Activated CD4-positive, alpha-beta T cell treated with anti-CD3 and anti-CD28 coated beads, Interleukin-2, amount 50 U/mL, for 4 hours (primary cell): ENCODE results near the gene THAP10.
"Not testable (repeated sequence)": the region's sequence is repeated elsewhere in the genome, so short reads cannot be mapped to it uniquely, and the experiment has no call there.

Experiments
- DNase-seq, 2 experiments: peaks; one replicate each; pipeline ENCODE4 v3.0.0-alpha.2; 2020

The THAP10 gene

GRCh38 chr15:70892002-70892911 is at the start of gene THAP10, which contains the start of gene LRRC49:
TSS of gene THAP10 (minus strand) at chr15:70892433. CDS start at chr15:70892272, 161 bp downstream.
TSS of gene LRRC49 (plus strand) at chr15:70892826. CDS start at chr15:70892895, 69 bp downstream.
- DNase-seq: no peak

GRCh38 chr15:70936326-70936725 is 44.1 kb upstream of the THAP10 start:
- DNase-seq: no peak

GRCh38 chr15:70935631-70936030 is 43.4 kb upstream of the THAP10 start:
- no peak for DNase-seq

- DNase-seq: no peak
Observed at GRCh38 chr15:70933411-70933810, 41.2 kb upstream of the THAP10 start.

GRCh38 chr15:70932397-70932796 is 40.2 kb upstream of the THAP10 start:
- DNase-seq: no peak

GRCh38 chr15:70931821-70932220 is 39.6 kb upstream of the THAP10 start:
- no peak for DNase-seq

GRCh38 chr15:70926914-70927313 is 34.7 kb upstream of the THAP10 start:
- not testable (repeated sequence) for DNase-seq

GRCh38 chr15:70923311-70924080 is 31.3 kb upstream of the THAP10 start:
- no peak for DNase-seq

GRCh38 chr15:70922119-70922518 is 29.9 kb upstream of the THAP10 start:
- DNase-seq: no peak

- DNase-seq: no peak
Observed at GRCh38 chr15:70920981-70921696, 28.9 kb upstream of the THAP10 start.

GRCh38 chr15:70917955-70918354 is 25.7 kb upstream of the THAP10 start:
- no peak for DNase-seq

GRCh38 chr15:70916531-70916930 is 24.3 kb upstream of the THAP10 start:
- no peak for DNase-seq

- DNase-seq: no peak
Observed at GRCh38 chr15:70912187-70912586, 20.0 kb upstream of the THAP10 start.

- no peak for DNase-seq
Observed at GRCh38 chr15:70910958-70911357, 18.7 kb upstream of the THAP10 start.

GRCh38 chr15:70907784-70908471 is 15.7 kb upstream of the THAP10 start:
- DNase-seq: no peak

- DNase-seq: no peak
Observed at GRCh38 chr15:70906842-70907241, 14.6 kb upstream of the THAP10 start.

GRCh38 chr15:70902107-70902506 is 9.9 kb upstream of the THAP10 start:
- DNase-seq: no peak

- DNase-seq: no peak
Observed at GRCh38 chr15:70892912-70893560, 803 bp upstream of the THAP10 start.

- no peak for DNase-seq
Observed at GRCh38 chr15:70882361-70882760, 9.9 kb downstream of the THAP10 start.

GRCh38 chr15:70880781-70881180 is 11.5 kb downstream of the THAP10 start:
- no peak for DNase-seq

GRCh38 chr15:70879401-70879800 is 12.8 kb downstream of the THAP10 start:
- DNase-seq: no peak

GRCh38 chr15:70876683-70877082 is 15.6 kb downstream of the THAP10 start:
- DNase-seq: no peak
